ENCODE results near the gene LTO1. TPM values are rescaled to one million over a fixed set of nuclear protein-coding genes. Genes with fewer than 3 reads are reported as not detected.

The LTO1 gene
- total RNA-seq, 1 donor from 2014 or later: 28.5 TPM

GRCh38 chr11:69645801-69646492 is 29.2 kb downstream of the LTO1 start:
- H3K4me1 Mint-ChIP-seq (ENCODE audit: low read depth): peaks cover 9% of the 10 kb centered on the region
- no peak overlapping the region for H3K4me3 Mint-ChIP-seq (ENCODE audit: low read depth)
- H3K27me3 Mint-ChIP-seq: no peaks in the 10 kb centered on the region
- H3K36me3 Mint-ChIP-seq (ENCODE audit: insufficient read depth): peaks cover 11% of the 10 kb centered on the region
- H3K9me3 Mint-ChIP-seq (ENCODE audit: low read depth): no peaks in the 10 kb centered on the region
- peak overlapping the region; percentile 83 for H3K27ac Mint-ChIP-seq
- no peak for TF ChIP-seq CTCF (IDR thresholded peaks at IDR 0.05; ENCODE audit: unreplicated experiment)
- no peak for DNase-seq (ENCODE audit: low spot score, unreplicated experiment)

GRCh38 chr11:69644962-69645675 is 30.0 kb downstream of the LTO1 start:
- H3K27me3 Mint-ChIP-seq: no peaks in the 10 kb centered on the region
- TF ChIP-seq CTCF (IDR thresholded peaks at IDR 0.05; ENCODE audit: unreplicated experiment): no peak
- peaks cover 11% of the 10 kb centered on the region for H3K36me3 Mint-ChIP-seq (ENCODE audit: insufficient read depth)

GRCh38 chr11:69644071-69644961 is 30.8 kb downstream of the LTO1 start:
- no peaks in the 10 kb centered on the region for H3K9me3 Mint-ChIP-seq (ENCODE audit: low read depth)
- peak overlapping the region; percentile 74 for H3K4me3 Mint-ChIP-seq (ENCODE audit: low read depth)
- no peak for DNase-seq (ENCODE audit: low spot score, unreplicated experiment)
- H3K27me3 Mint-ChIP-seq: no peaks in the 10 kb centered on the region
- H3K4me1 Mint-ChIP-seq (ENCODE audit: low read depth): peaks cover 18% of the 10 kb centered on the region
- peaks cover 8% of the 10 kb centered on the region for H3K36me3 Mint-ChIP-seq (ENCODE audit: insufficient read depth)
- no peak for TF ChIP-seq CTCF (IDR thresholded peaks at IDR 0.05; ENCODE audit: unreplicated experiment)
- peak overlapping the region; percentile 94 for H3K27ac Mint-ChIP-seq

More at GRCh38 chr11:69644962-69645675, 30.0 kb downstream of the LTO1 start:
- peak overlapping the region; percentile 83 for H3K27ac Mint-ChIP-seq
- no peak for DNase-seq (ENCODE audit: low spot score, unreplicated experiment)
- no peak overlapping the region for H3K4me3 Mint-ChIP-seq (ENCODE audit: low read depth)
- peaks cover 14% of the 10 kb centered on the region for H3K4me1 Mint-ChIP-seq (ENCODE audit: low read depth)
- no peaks in the 10 kb centered on the region for H3K9me3 Mint-ChIP-seq (ENCODE audit: low read depth)

- Mint-ChIP-seq H3K36me3 (ENCODE audit: insufficient read depth) (peaks cover 6% of the 10 kb centered on the region), H3K9me3 (ENCODE audit: low read depth) (no peaks in the 10 kb centered on the region), H3K4me1 (ENCODE audit: low read depth) (peaks cover 18% of the 10 kb centered on the region), H3K27ac (peak overlapping the region; percentile 94), H3K27me3 (no peaks in the 10 kb centered on the region), H3K4me3 (ENCODE audit: low read depth) (peak overlapping the region; percentile 74)
- no peak for TF ChIP-seq CTCF (IDR thresholded peaks at IDR 0.05; ENCODE audit: unreplicated experiment)
- DNase-seq (ENCODE audit: low spot score, unreplicated experiment): no peak
These were observed 31.5 kb downstream of the LTO1 start for GRCh38 chr11:69643646-69644045.

Data from progenitor cell of endocrine pancreas (in vitro differentiated cells).